ENCODE data around the gene CDH23. TPM values are rescaled to one million over a fixed set of nuclear protein-coding genes. Genes with fewer than 3 reads are reported as not detected.

The CDH23 gene
- total and polyA plus RNA-seq, 2 donors (not counting 1 experiment from before 2014, with no cell fraction given), result 0.37 to 0.89 TPM

- DNase-seq (peak; percentile 31), ATAC-seq (ENCODE audit: low read depth) (no peak)
- H3K79me2 ChIP-seq (ENCODE audit: control insufficient read depth, insufficient read depth, low read length), result no peaks in the 10 kb centered on the region
- H3K4me2 ChIP-seq (replicated peaks; ENCODE audit: low read depth, low read length, poor library complexity, severe bottlenecking), result peak overlapping the region; percentile 81
- H3K9me3 ChIP-seq (ENCODE audit: control extremely low read depth in 1 of 3, control insufficient read depth in 2 of 3, insufficient read depth in 1 of 3, low read length in 2 of 3), result peaks cover 0 to 4% (median 0%) of the 10 kb centered on the region in 3 donors
- peaks cover 44% of the 10 kb centered on the region for H3K4me1 Mint-ChIP-seq
- no peak for TF ChIP-seq CTCF (IDR thresholded peaks at IDR 0.05)
- TF ChIP-seq EZH2 (IDR thresholded peaks at IDR 0.05; ENCODE audit: borderline replicate concordance, insufficient read depth, low read depth, low read length, poor library complexity, severe bottlenecking), result no peak
- CTCF ChIA-PET, result interaction anchor here (1.0 to 6.1 kb wide), 9 partner anchors 19 to 85 kb away, joined by 3 to 36 read pairs (median 5); partner anchors contain the start of gene VSIR
- H3K27me3 Mint-ChIP-seq, result peaks cover 1% of the 10 kb centered on the region
- peak overlapping the region; percentile 75 to 78 for H3K27ac ChIP-seq (ENCODE audit: low read length in 2 of 2)
- POLR2A ChIA-PET, result interaction anchor here (0.8 to 3.0 kb wide), 4 partner anchors 15 to 47 kb away, joined by 3 to 15 read pairs (median 8); partner anchors contain the start of gene VSIR
- peak overlapping the region in 1 of 5 experiments; percentile 22 for H3K4me3 ChIP-seq (ENCODE audit: control extremely low read depth in 1 of 5, extremely low read depth in 1 of 5, insufficient read depth in 1 of 5, low read depth in 2 of 5, low read length in 4 of 5)
- H3K36me3 ChIP-seq (replicated peaks in 1 of 2; ENCODE audit: control extremely low read depth in 1 of 2, control insufficient read depth in 1 of 2, extremely low read depth in 1 of 2, insufficient read depth in 2 of 2, low read length in 1 of 2), result no peaks in the 10 kb centered on the region
- no peaks in the 10 kb centered on the region for H3K9me3 Mint-ChIP-seq (ENCODE audit: insufficient read depth)
- peak overlapping the region; percentile 30 for H3K9ac ChIP-seq (ENCODE audit: low read length)
- no peak overlapping the region for H2AFZ ChIP-seq (ENCODE audit: insufficient read depth, low read depth, low read length, poor library complexity, severe bottlenecking)
- H3K4me3 Mint-ChIP-seq, result peak overlapping the region; percentile 83
- whole genome bisulfite sequencing (ENCODE audit: insufficient coverage), result 45% methylated on average over 9 of the region's 11 CpGs
- intact Hi-C loops (cut with micrococcal nuclease), result loop anchor here (1.0 kb wide), 3 partner anchors 9 to 43 kb away; no protein-coding TSS in a partner anchor
- no peaks in the 10 kb centered on the region for H3K27me3 ChIP-seq (replicated peaks in 1 of 4; ENCODE audit: control extremely low read depth in 1 of 4, control insufficient read depth in 3 of 4, insufficient read depth in 4 of 4, low read length in 3 of 4)
- no peaks in the 10 kb centered on the region for H4K20me1 ChIP-seq (ENCODE audit: control insufficient read depth, insufficient read depth, low read length, poor library complexity, severe bottlenecking)
- H3K4me1 ChIP-seq (ENCODE audit: control insufficient read depth in 2 of 2, insufficient read depth in 2 of 2, low read length in 2 of 2), result peaks cover 40 to 63% of the 10 kb centered on the region in 2 donors
- H3K27ac Mint-ChIP-seq, result peak overlapping the region; percentile 92
Measured at GRCh38 chr10:71726580-71727104, 329.9 kb downstream of the CDH23 start.
